ENCODE measurements around the gene BHLHA15. TPM values are rescaled to one million over a fixed set of nuclear protein-coding genes. Genes with fewer than 3 reads are reported as not detected.

Gene BHLHA15
- total RNA-seq, 1 experiment from 2014 or later = 3.4 TPM

DNA sequence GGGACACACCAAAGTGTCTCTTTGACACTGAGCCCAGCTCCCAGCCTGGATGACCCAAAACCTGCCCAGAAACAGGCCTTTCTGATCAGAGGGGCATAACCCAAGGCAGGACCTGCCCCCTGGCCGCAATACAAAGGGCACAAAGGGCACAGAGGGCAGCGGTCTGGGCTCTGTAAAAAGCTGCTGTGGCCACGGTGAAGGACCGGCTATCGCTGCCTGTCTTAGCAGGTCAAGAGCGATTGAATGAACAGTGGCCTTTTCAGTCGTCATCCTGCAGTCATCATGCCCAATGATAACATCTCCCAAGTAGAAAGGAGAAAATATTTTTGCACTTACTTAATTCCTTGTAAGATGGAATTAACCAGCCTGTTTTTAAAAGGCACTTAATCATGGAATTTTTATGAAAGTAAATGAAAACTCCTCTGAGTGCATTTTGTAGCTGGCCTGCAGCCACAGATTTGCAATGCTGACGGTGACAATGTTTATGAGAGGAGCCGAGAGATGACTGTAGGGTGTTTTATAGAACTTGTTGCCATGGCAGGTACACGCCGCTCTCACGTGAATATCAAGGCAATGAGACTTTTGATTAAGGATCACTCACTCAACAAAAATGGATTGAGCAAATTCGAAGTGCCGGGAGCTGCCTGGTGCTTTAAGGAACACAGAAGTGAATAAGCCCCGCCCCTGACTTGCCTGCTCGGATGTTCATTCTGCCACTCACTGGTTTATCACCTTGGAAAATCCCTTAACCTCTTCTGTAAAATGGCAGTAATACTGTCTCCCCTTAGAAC, 47.3 kb upstream of the BHLHA15 start:
- Histone ChIP-seq H3K36me3 (ENCODE audit: control insufficient read depth, insufficient read depth, low read length) (no peaks in the 10 kb centered on the region), H3K27me3 (replicated peaks; ENCODE audit: control insufficient read depth, insufficient read depth, low read length) (no peaks in the 10 kb centered on the region), H3K9me3 (no peaks in the 10 kb centered on the region), H3K4me3 (ENCODE audit: low read depth, low read length) (no peak overlapping the region), H3K4me1 (no peaks in the 10 kb centered on the region)
- no TSS peak for BruUV-seq (replicated peaks)
- Mint-ChIP-seq H3K4me1 (ENCODE audit: low read depth, unreplicated experiment) (peaks cover 6% of the 10 kb centered on the region), H3K4me3 (ENCODE audit: unreplicated experiment) (no peak overlapping the region), H3K36me3 (ENCODE audit: insufficient read depth, unreplicated experiment) (peaks cover 6% of the 10 kb centered on the region), H3K27me3 (ENCODE audit: insufficient read depth, unreplicated experiment) (no peaks in the 10 kb centered on the region), H3K27ac (ENCODE audit: unreplicated experiment) (no peak overlapping the region), H3K9me3 (ENCODE audit: unreplicated experiment) (no peaks in the 10 kb centered on the region)
- intact Hi-C loops (cut with micrococcal nuclease; ENCODE audit: unreplicated experiment) = no loop called here
- CTCF ChIA-PET = interaction anchor here (0.6 to 5.5 kb wide), 2 partner anchors 142 to 231 kb away, joined by 4 to 79 read pairs; no protein-coding TSS in a partner anchor
- POLR2A ChIA-PET = no interaction called here
- TF ChIP-seq, protein P1, sequence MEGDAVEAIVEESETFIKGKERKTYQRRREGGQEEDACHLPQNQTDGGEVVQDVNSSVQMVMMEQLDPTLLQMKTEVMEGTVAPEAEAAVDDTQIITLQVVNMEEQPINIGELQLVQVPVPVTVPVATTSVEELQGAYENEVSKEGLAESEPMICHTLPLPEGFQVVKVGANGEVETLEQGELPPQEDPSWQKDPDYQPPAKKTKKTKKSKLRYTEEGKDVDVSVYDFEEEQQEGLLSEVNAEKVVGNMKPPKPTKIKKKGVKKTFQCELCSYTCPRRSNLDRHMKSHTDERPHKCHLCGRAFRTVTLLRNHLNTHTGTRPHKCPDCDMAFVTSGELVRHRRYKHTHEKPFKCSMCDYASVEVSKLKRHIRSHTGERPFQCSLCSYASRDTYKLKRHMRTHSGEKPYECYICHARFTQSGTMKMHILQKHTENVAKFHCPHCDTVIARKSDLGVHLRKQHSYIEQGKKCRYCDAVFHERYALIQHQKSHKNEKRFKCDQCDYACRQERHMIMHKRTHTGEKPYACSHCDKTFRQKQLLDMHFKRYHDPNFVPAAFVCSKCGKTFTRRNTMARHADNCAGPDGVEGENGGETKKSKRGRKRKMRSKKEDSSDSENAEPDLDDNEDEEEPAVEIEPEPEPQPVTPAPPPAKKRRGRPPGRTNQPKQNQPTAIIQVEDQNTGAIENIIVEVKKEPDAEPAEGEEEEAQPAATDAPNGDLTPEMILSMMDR (IDR thresholded peaks at IDR 0.05; ENCODE audit: insufficient read depth in 1 of 2, low read depth in 1 of 2, low read length in 1 of 2, severe bottlenecking in 1 of 2, unreplicated experiment in 1 of 2) = no peak
- no peak for DNase-seq

DNA sequence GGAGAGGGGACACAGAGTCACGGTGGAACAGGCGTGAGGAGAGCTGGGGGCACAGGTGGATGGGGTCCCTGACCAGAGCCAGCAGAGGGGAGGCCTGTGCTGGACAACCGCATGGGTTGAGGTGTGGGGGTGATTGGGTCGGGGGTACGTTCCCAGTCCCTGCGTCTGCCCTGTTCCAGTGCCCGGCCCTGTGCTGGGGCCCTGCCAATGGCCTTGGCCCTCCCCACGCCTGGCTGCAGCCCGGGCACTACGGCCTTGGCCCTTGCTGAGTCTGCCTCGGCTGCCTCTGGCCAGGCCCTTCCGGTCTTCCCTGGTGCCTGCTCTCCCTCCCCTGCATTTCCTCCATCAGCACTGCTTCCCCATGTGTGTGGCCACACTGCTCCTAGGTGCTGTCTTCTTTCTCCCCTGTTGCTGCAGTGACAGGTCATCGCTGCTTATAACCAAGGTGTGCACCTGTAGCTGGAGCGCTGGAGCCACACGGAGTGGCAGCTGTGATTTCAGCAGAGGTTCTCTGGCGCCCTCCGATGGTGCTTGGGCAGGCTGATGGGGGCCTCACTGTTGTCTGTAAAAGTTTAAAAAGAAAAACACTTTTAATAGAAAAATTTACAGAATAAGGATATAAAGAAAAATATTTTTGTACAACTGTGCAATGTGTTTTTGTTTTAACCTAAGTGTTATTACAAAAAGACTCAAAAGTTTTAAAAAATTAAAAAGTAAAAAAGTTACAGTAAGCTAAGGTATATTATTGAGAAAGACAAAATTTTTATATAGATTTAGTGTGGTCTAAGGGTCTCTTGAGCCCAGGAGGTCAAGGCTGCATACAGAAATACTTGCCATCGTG, 45.2 kb upstream of the BHLHA15 start:
- no TSS peak for BruUV-seq (replicated peaks)
- no peaks in the 10 kb centered on the region for H3K9me3 Mint-ChIP-seq (ENCODE audit: unreplicated experiment)
- TF ChIP-seq, protein P1 (IDR thresholded peaks at IDR 0.05; ENCODE audit: insufficient read depth in 1 of 2, low read depth in 1 of 2, low read length in 1 of 2, severe bottlenecking in 1 of 2, unreplicated experiment in 1 of 2) = peak; percentile 77 to 80
- H3K36me3 Mint-ChIP-seq (ENCODE audit: insufficient read depth, unreplicated experiment) = peaks cover 6% of the 10 kb centered on the region
- H3K27ac Mint-ChIP-seq (ENCODE audit: unreplicated experiment) = no peak overlapping the region
- H3K4me1 ChIP-seq = no peaks in the 10 kb centered on the region
- ChIA-PET CTCF (interaction anchor here (0.6 to 5.5 kb wide), 7 partner anchors 17 to 293 kb away, joined by 3 to 79 read pairs (median 4); partner anchors contain the start of gene LMTK2), POLR2A (no interaction called here)
- intact Hi-C loops (cut with micrococcal nuclease; ENCODE audit: unreplicated experiment) = loop anchor here (5.0 kb wide), 1 partner anchor 294 kb away; the partner anchor contains the start of gene ASNS
- H3K27me3 ChIP-seq (replicated peaks; ENCODE audit: control insufficient read depth, insufficient read depth, low read length) = no peaks in the 10 kb centered on the region
- no peaks in the 10 kb centered on the region for H3K9me3 ChIP-seq
- H3K4me3 ChIP-seq (ENCODE audit: low read depth, low read length) = no peak overlapping the region
- H3K4me1 Mint-ChIP-seq (ENCODE audit: low read depth, unreplicated experiment) = peaks cover 6% of the 10 kb centered on the region
- H3K36me3 ChIP-seq (ENCODE audit: control insufficient read depth, insufficient read depth, low read length) = no peaks in the 10 kb centered on the region
- H3K4me3 Mint-ChIP-seq (ENCODE audit: unreplicated experiment) = no peak overlapping the region
- DNase-seq = peak; percentile 73 to 77
- no peaks in the 10 kb centered on the region for H3K27me3 Mint-ChIP-seq (ENCODE audit: insufficient read depth, unreplicated experiment)

DNA sequence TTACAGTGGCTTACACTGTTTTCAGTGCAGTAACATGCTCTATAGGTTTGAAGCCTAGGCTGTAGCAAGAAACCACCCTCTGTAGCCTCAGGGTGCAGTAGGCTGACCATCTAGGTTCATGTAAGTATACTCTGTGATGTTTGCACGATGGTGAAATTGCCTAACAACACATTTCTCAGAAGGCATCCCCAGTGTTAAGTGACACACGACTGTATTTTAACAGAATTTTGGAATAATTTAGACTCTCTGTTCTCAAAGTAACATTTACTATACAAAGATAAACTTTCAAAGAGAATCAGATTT, 44.6 kb upstream of the BHLHA15 start:
- H3K9me3 Mint-ChIP-seq (ENCODE audit: unreplicated experiment) = no peaks in the 10 kb centered on the region
- no peaks in the 10 kb centered on the region for H3K4me1 ChIP-seq
- no TSS peak for BruUV-seq (replicated peaks)
- TF ChIP-seq, protein P1 (IDR thresholded peaks at IDR 0.05; ENCODE audit: insufficient read depth in 1 of 2, low read depth in 1 of 2, low read length in 1 of 2, severe bottlenecking in 1 of 2, unreplicated experiment in 1 of 2) = no peak
- no peaks in the 10 kb centered on the region for H3K27me3 ChIP-seq (replicated peaks; ENCODE audit: control insufficient read depth, insufficient read depth, low read length)
- no peaks in the 10 kb centered on the region for H3K36me3 ChIP-seq (ENCODE audit: control insufficient read depth, insufficient read depth, low read length)
- H3K27me3 Mint-ChIP-seq (ENCODE audit: insufficient read depth, unreplicated experiment) = no peaks in the 10 kb centered on the region
- peaks cover 10% of the 10 kb centered on the region for H3K36me3 Mint-ChIP-seq (ENCODE audit: insufficient read depth, unreplicated experiment)
- intact Hi-C loops (cut with micrococcal nuclease; ENCODE audit: unreplicated experiment) = loop anchor here (5.0 kb wide), 1 partner anchor 294 kb away; the partner anchor contains the start of gene ASNS
- H3K9me3 ChIP-seq = no peaks in the 10 kb centered on the region
- H3K4me3 ChIP-seq (ENCODE audit: low read depth, low read length) = no peak overlapping the region
- ChIA-PET POLR2A (no interaction called here), CTCF (interaction anchor here (1.0 to 5.5 kb wide), 5 partner anchors 22 to 144 kb away, joined by 3 to 79 read pairs (median 8); partner anchors contain the start of gene LMTK2)
- H3K27ac Mint-ChIP-seq (ENCODE audit: unreplicated experiment) = no peak overlapping the region
- H3K4me3 Mint-ChIP-seq (ENCODE audit: unreplicated experiment) = no peak overlapping the region
- H3K4me1 Mint-ChIP-seq (ENCODE audit: low read depth, unreplicated experiment) = peaks cover 6% of the 10 kb centered on the region
- DNase-seq = no peak
